Fibroblast of pulmonary artery (primary cell): ENCODE results near the gene MALT1.

ENCODE experiments used
- DNase-seq: peaks from one replicate; pipeline ENCODE4 v3.0.0-alpha.2; 2010; ENCODE audit warnings: low read depth
- H3K4me3 ChIP-seq: replicated peaks from 2 replicates; pipeline ENCODE4 v1.5.1; 2011; ENCODE audit warnings: low read depth, mild to moderate bottlenecking, control low read depth, low read length, moderate library complexity
- TF ChIP-seq, protein P1 (sequence below): IDR thresholded peaks from 2 replicates; pipeline ENCODE4 v1.5.1; 2011; ENCODE audit warnings: mild to moderate bottlenecking, control low read depth, low read length, inconsistent platforms; ENCODE audit errors: missing control alignments

The MALT1 gene

DNA sequence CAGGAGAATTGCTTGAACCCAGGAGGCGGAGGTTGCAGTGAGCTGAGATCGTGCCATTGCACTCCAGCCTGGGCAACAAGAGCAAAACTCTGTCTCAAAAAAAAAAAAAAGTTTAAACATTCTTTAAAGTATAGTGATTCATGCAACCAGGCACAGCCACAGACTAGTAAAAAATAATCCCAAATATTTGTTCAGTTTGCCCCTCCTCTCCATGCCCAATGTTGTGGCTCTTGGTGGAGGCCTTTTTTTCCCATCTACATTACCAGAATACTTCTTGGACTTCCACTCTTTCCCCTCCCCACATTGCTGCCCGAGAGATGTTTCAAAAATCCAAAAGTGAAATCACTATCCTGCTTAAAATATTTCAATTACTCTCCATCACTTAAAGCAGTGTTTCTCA, 5.1 kb upstream of the MALT1 start:
- DNase-seq = no peak
- H3K4me3 ChIP-seq = no peak overlapping the region
- TF ChIP-seq, protein P1, sequence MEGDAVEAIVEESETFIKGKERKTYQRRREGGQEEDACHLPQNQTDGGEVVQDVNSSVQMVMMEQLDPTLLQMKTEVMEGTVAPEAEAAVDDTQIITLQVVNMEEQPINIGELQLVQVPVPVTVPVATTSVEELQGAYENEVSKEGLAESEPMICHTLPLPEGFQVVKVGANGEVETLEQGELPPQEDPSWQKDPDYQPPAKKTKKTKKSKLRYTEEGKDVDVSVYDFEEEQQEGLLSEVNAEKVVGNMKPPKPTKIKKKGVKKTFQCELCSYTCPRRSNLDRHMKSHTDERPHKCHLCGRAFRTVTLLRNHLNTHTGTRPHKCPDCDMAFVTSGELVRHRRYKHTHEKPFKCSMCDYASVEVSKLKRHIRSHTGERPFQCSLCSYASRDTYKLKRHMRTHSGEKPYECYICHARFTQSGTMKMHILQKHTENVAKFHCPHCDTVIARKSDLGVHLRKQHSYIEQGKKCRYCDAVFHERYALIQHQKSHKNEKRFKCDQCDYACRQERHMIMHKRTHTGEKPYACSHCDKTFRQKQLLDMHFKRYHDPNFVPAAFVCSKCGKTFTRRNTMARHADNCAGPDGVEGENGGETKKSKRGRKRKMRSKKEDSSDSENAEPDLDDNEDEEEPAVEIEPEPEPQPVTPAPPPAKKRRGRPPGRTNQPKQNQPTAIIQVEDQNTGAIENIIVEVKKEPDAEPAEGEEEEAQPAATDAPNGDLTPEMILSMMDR = no peak

DNA sequence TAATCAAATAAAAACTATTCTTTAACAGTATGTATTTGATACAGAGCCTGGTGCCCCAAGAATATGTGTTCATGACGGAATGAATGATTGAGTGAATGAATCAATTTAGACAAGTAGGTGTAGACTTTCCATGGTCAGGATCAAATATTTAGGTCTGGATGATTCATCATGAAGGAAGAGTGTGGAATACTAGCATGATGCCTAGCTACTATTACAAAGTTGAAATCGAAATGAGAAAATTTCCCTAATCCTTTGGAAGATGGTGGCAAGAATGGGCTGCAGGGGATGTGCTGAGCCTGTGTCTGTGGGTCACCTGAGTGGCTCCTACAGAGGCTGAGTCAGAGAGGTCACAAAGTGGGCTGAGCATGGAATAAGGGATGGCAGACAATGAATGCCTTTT, 3.1 kb upstream of the MALT1 start:
- no peak overlapping the region for H3K4me3 ChIP-seq
- no peak for DNase-seq
- TF ChIP-seq, protein P1 = no peak

DNA sequence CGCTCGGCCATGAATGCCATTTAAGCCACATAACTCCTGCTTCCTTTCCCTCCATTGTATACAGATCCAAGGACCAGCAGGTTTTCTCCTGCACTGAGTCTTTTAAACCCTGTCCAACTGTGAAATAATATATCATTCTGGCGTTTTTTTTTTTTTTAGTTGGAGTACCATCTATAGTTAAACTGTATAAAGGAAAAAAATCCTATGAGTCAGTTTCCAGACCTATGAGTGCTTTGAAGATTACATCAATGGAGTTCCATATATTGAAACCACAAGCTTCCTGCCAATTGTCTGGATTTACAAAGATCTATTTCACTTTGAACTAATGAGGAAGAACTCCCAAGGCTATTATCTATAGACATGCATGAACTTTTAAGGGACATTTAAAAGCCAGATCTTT, 2.4 kb upstream of the MALT1 start:
- DNase-seq = peak; percentile 33
- no peak overlapping the region for H3K4me3 ChIP-seq
- TF ChIP-seq, protein P1 = no peak

DNA sequence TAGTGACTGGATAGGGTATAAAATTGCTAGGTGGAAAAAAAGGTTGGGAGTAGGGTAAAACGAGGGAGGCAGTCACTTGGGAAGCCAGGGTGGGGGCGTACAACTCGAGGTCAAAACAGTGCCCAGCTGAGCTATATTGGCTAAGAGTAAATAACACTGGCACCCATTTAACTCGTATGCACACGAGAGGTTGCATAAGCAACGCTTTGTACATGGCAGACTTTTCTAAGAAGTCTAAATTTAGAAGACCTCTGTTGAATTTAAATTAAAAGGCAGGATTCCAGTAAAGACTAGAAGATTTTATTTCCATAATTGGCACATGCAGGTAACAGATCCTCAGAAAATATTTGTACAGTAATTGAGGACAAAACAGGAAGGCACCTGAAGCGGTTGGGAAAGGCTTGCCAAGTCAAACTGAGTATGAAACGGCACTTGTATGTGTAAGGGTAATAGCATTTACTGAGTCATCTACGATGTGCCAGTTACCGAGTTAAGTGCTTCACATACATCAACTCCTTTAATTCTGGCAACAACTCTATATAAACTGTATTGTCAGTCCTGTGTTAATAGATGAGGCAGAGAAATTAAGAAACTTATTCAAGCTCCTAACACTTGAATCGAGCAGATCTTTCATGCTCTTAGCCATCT, 1.4 kb upstream of the MALT1 start:
- TF ChIP-seq, protein P1 = no peak
- no peak overlapping the region for H3K4me3 ChIP-seq
- peak; percentile 17 for DNase-seq

DNA sequence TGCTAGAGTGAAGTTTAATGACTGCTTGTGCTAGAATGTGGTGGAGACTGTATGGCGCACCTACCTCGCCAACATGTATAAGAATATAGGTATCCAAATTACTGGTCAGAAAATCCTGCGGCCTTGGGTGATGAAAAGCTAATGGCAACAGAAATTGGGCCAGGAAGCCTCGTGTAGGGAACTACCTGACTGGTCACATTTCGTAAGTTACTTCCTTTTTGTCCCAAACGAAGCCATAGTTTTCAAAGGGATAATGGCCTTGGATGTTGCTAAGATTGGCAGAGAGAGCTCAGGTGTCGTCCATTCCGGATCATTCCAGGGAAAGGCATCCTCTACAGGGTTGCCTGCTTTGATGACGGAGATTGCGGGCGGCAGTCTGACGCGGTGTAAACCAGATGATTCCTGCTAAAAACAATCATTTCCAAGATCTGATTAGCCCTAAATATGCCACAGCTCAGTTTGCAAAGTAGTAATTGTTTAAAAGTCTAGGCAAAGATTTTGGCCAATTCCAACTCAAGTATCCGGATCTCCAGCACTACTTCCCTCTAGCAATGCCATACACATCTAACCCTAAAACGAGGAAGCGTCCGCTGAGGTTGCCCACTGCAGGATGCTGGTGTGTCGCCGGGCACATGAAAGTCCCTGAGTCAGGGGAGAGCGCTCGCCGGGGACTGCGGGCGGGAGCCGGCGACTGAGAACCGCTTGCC, 708 bp upstream of the MALT1 start:
- H3K4me3 ChIP-seq = peak overlapping the region; percentile 79
- DNase-seq = peak; percentile 4
- TF ChIP-seq, protein P1 = no peak

DNA sequence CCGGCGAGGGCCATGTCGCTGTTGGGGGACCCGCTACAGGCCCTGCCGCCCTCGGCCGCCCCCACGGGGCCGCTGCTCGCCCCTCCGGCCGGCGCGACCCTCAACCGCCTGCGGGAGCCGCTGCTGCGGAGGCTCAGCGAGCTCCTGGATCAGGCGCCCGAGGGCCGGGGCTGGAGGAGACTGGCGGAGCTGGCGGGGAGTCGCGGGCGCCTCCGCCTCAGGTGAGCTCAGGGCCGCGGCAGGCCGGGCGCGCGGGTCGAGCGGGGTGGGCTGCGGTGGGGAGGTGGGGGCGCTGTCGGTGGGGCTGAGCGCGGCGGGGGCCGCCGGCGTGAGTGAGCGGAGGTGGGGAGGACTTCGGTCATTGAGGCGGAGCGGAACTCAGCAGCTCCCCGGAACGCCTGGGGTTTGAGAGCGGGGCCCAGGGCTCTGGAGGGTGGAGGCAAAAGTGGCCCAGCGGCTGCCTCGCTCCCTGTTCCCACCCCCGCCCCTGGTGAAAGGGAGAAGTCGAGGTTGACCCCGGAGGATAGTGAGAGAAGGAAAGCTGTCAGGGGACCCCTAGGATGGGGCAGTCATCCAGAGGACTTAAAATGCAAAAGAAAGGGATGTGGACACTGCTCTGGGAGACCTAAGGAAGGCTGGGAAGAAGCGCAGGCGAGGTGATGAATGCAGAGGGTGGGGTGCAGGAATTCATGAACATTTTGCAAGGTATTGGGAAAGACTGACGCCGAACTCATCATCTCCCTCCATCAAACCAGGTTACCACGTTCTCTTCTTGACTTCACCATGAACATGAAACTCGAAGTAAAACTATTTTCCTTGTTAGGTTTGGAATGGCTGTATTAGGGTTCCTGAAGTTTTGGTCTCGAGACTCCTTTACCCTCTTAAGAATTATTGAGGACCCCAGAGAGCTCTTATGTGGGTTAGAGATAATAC, 633 bp downstream of the MALT1 start:
- TF ChIP-seq, protein P1 = no peak
- peak overlapping the region; percentile 79 for H3K4me3 ChIP-seq
- peak; percentile 47 for DNase-seq
